Measurements from ENCODE around the gene ELMO3. TPM values are rescaled to one million over a fixed set of nuclear protein-coding genes. Genes with fewer than 3 reads are reported as not detected.

ELMO3 gene
- total and polyA plus RNA-seq, 3 experiments from 2014 or later = 5.0 to 5.3 TPM; not detected in 1

GRCh38 chr16:67166598-67167168, 32.2 kb upstream of the ELMO3 start:
- peaks cover 0 to 2% (median 0%) of the 10 kb centered on the region in 5 donors for H3K9me3 Mint-ChIP-seq
- Histone ChIP-seq H3K27me3 (ENCODE audit: insufficient read depth, low read length, poor library complexity, severe bottlenecking) (peaks cover 76% of the 10 kb centered on the region), H3K4me1 (ENCODE audit: insufficient read depth, low read length) (peaks cover 44% of the 10 kb centered on the region), H3K9me3 (ENCODE audit: low read length) (no peaks in the 10 kb centered on the region), H3K27ac (ENCODE audit: low read depth, low read length) (no peak overlapping the region), H3K36me3 (ENCODE audit: insufficient read depth, low read length) (no peaks in the 10 kb centered on the region), H3K4me3 (ENCODE audit: low read length) (no peak overlapping the region)
- H3K4me3 Mint-ChIP-seq = peak overlapping the region in 1 of 7 donors; percentile 78
- POLR2A ChIA-PET = no interaction called here
- DNase-seq = no peak
- peaks cover 26 to 64% (median 35%) of the 10 kb centered on the region in 3 donors for H3K4me1 Mint-ChIP-seq
- CTCF ChIA-PET = interaction anchor here (12.7 to 17.6 kb wide), 2 partner anchors 13 to 19 kb away, joined by 80 to 205 read pairs; partner anchors contain the start of genes B3GNT9, EXOC3L1 and MATCAP1
- H3K27me3 Mint-ChIP-seq = peaks cover 60 to 69% of the 10 kb centered on the region in 2 donors
- no peaks in the 10 kb centered on the region for H3K36me3 Mint-ChIP-seq
- no peak overlapping the region for H3K27ac Mint-ChIP-seq

- H3K9me3 Mint-ChIP-seq = peaks cover 0 to 2% (median 0%) of the 10 kb centered on the region in 5 donors
- ChIA-PET CTCF (interaction anchor here (1.6 to 17.6 kb wide), 4 partner anchors 14 to 150 kb away, joined by 4 to 205 read pairs (median 50); partner anchors contain the start of genes B3GNT9, EXOC3L1 and MATCAP1), POLR2A (no interaction called here)
- H3K27ac ChIP-seq (ENCODE audit: low read depth, low read length) = no peak overlapping the region
- H3K27me3 Mint-ChIP-seq = peaks cover 51 to 61% of the 10 kb centered on the region in 2 donors
- no peak overlapping the region for H3K4me3 Mint-ChIP-seq
- H3K4me3 ChIP-seq (ENCODE audit: low read length) = no peak overlapping the region
- no peak overlapping the region for H3K27ac Mint-ChIP-seq
- DNase-seq = no peak
- H3K36me3 Mint-ChIP-seq = no peaks in the 10 kb centered on the region
- no peaks in the 10 kb centered on the region for H3K36me3 ChIP-seq (ENCODE audit: insufficient read depth, low read length)
- H3K9me3 ChIP-seq (ENCODE audit: low read length) = no peaks in the 10 kb centered on the region
- peaks cover 28 to 57% (median 29%) of the 10 kb centered on the region in 3 donors for H3K4me1 Mint-ChIP-seq
- peaks cover 72% of the 10 kb centered on the region for H3K27me3 ChIP-seq (ENCODE audit: insufficient read depth, low read length, poor library complexity, severe bottlenecking)
- H3K4me1 ChIP-seq (ENCODE audit: insufficient read depth, low read length) = peaks cover 39% of the 10 kb centered on the region
These were observed 31.3 kb upstream of the ELMO3 start for GRCh38 chr16:67167588-67167987.

- peaks cover 45 to 55% of the 10 kb centered on the region in 2 donors for H3K27me3 Mint-ChIP-seq
- no peak overlapping the region for H3K27ac Mint-ChIP-seq
- no peaks in the 10 kb centered on the region for H3K36me3 ChIP-seq (ENCODE audit: insufficient read depth, low read length)
- H3K36me3 Mint-ChIP-seq = no peaks in the 10 kb centered on the region
- CTCF ChIA-PET = interaction anchor here (0.8 to 12.7 kb wide), 9 partner anchors 9 to 151 kb away, joined by 3 to 80 read pairs (median 7); partner anchors contain the start of genes B3GNT9, FBXL8 and TRADD
- POLR2A ChIA-PET = no interaction called here
- peaks cover 36 to 61% (median 39%) of the 10 kb centered on the region in 3 donors for H3K4me1 Mint-ChIP-seq
- no peak for DNase-seq
- peaks cover 35% of the 10 kb centered on the region for H3K4me1 ChIP-seq (ENCODE audit: insufficient read depth, low read length)
- H3K27ac ChIP-seq (ENCODE audit: low read depth, low read length) = no peak overlapping the region
- H3K9me3 ChIP-seq (ENCODE audit: low read length) = no peaks in the 10 kb centered on the region
- H3K4me3 Mint-ChIP-seq = peak overlapping the region in 1 of 7 donors; percentile 56
- H3K4me3 ChIP-seq (ENCODE audit: low read length) = no peak overlapping the region
- peaks cover 0 to 2% (median 0%) of the 10 kb centered on the region in 5 donors for H3K9me3 Mint-ChIP-seq
- H3K27me3 ChIP-seq (ENCODE audit: insufficient read depth, low read length, poor library complexity, severe bottlenecking) = peaks cover 58% of the 10 kb centered on the region
These were observed 29.9 kb upstream of the ELMO3 start for GRCh38 chr16:67169011-67169451.

GRCh38 chr16:67169642-67170167, 29.2 kb upstream of the ELMO3 start:
- Histone ChIP-seq H3K27ac (ENCODE audit: low read depth, low read length) (peak overlapping the region; percentile 57), H3K27me3 (ENCODE audit: insufficient read depth, low read length, poor library complexity, severe bottlenecking) (peaks cover 60% of the 10 kb centered on the region), H3K4me1 (ENCODE audit: insufficient read depth, low read length) (peaks cover 35% of the 10 kb centered on the region), H3K4me3 (ENCODE audit: low read length) (peak overlapping the region; percentile 37), H3K9me3 (ENCODE audit: low read length) (no peaks in the 10 kb centered on the region), H3K36me3 (ENCODE audit: insufficient read depth, low read length) (no peaks in the 10 kb centered on the region)
- Mint-ChIP-seq H3K9me3 (peaks cover 0 to 2% (median 0%) of the 10 kb centered on the region in 5 donors), H3K27ac (no peak overlapping the region), H3K27me3 (peaks cover 42 to 53% of the 10 kb centered on the region in 2 donors), H3K4me3 (peak overlapping the region; percentile 13 to 83 (median 70)), H3K4me1 (peaks cover 36 to 62% (median 37%) of the 10 kb centered on the region in 3 donors), H3K36me3 (no peaks in the 10 kb centered on the region)
- DNase-seq = peak in 1 of 5 donors; percentile 31
- ChIA-PET CTCF (interaction anchor here (1.4 to 12.7 kb wide), 7 partner anchors 8 to 50 kb away, joined by 3 to 80 read pairs (median 9); partner anchors contain the start of genes B3GNT9, FBXL8 and TRADD), POLR2A (interaction anchor here (1.3 kb wide), 1 partner anchor 14 kb away, joined by 3 read pairs; no protein-coding TSS in a partner anchor)

GRCh38 chr16:67170168-67170948, 28.6 kb upstream of the ELMO3 start, which contains the start of gene NOL3:
Gene NOL3, plus strand, starts transcription at chr16:67170538.
- CTCF ChIA-PET = interaction anchor here (1.4 to 12.7 kb wide), 7 partner anchors 7 to 51 kb away, joined by 3 to 80 read pairs (median 9); partner anchors contain the start of genes B3GNT9, FBXL8 and TRADD

GRCh38 chr16:67170949-67171649, 27.8 kb upstream of the ELMO3 start:
- no peaks in the 10 kb centered on the region for H3K36me3 Mint-ChIP-seq
- peaks cover 32 to 62% (median 38%) of the 10 kb centered on the region in 3 donors for H3K4me1 Mint-ChIP-seq
- POLR2A ChIA-PET = interaction anchor here (0.8 to 1.3 kb wide), 4 partner anchors 11 to 18 kb away, joined by 3 to 5 read pairs (median 3); no protein-coding TSS in a partner anchor
- Histone ChIP-seq H3K9me3 (ENCODE audit: low read length) (no peaks in the 10 kb centered on the region), H3K27me3 (ENCODE audit: insufficient read depth, low read length, poor library complexity, severe bottlenecking) (peaks cover 51% of the 10 kb centered on the region), H3K4me3 (ENCODE audit: low read length) (no peak overlapping the region), H3K36me3 (ENCODE audit: insufficient read depth, low read length) (no peaks in the 10 kb centered on the region), H3K4me1 (ENCODE audit: insufficient read depth, low read length) (peaks cover 28% of the 10 kb centered on the region), H3K27ac (ENCODE audit: low read depth, low read length) (peak overlapping the region; percentile 57)
- H3K4me3 Mint-ChIP-seq = peak overlapping the region; percentile 9 to 50 (median 28)
- DNase-seq = no peak
- peak overlapping the region in 3 of 8 donors; percentile 23 to 89 (median 36) for H3K27ac Mint-ChIP-seq
- peaks cover 0 to 2% (median 0%) of the 10 kb centered on the region in 5 donors for H3K9me3 Mint-ChIP-seq
- H3K27me3 Mint-ChIP-seq = peaks cover 34 to 44% of the 10 kb centered on the region in 2 donors
- CTCF ChIA-PET = interaction anchor here (1.4 to 12.7 kb wide), 3 partner anchors 11 to 52 kb away, joined by 3 to 80 read pairs (median 19); partner anchors contain the start of genes B3GNT9, FBXL8 and TRADD

More at GRCh38 chr16:67170168-67170948, 28.6 kb upstream of the ELMO3 start, which contains the start of gene NOL3:
- Histone ChIP-seq H3K4me3 (ENCODE audit: low read length) (peak within 1 kb of the TSS; percentile 37), H3K4me1 (ENCODE audit: insufficient read depth, low read length) (peaks cover 31% of the 10 kb centered on the region), H3K9me3 (ENCODE audit: low read length) (no peaks in the 10 kb centered on the region), H3K36me3 (ENCODE audit: insufficient read depth, low read length) (no peaks in the 10 kb centered on the region), H3K27ac (ENCODE audit: low read depth, low read length) (peak within 1 kb of the TSS; percentile 57), H3K27me3 (ENCODE audit: insufficient read depth, low read length, poor library complexity, severe bottlenecking) (peaks cover 54% of the 10 kb centered on the region)
- peak in 1 of 5 donors; percentile 46 for DNase-seq
- H3K4me1 Mint-ChIP-seq = peaks cover 32 to 60% (median 33%) of the 10 kb centered on the region in 3 donors
- peak within 1 kb of the TSS in 2 of 8 donors; percentile 23 to 89 for H3K27ac Mint-ChIP-seq
- peaks cover 0 to 2% (median 0%) of the 10 kb centered on the region in 5 donors for H3K9me3 Mint-ChIP-seq
- no peaks in the 10 kb centered on the region for H3K36me3 Mint-ChIP-seq
- POLR2A ChIA-PET = interaction anchor here (0.8 to 1.3 kb wide), 4 partner anchors 10 to 17 kb away, joined by 3 to 5 read pairs (median 3); no protein-coding TSS in a partner anchor
- H3K4me3 Mint-ChIP-seq = peak within 1 kb of the TSS; percentile 28 to 83 (median 70)
- peaks cover 36 to 47% of the 10 kb centered on the region in 2 donors for H3K27me3 Mint-ChIP-seq

All from CD8-positive, alpha-beta memory T cell (primary cell).